GM12878 (cell line): ENCODE data around the gene CCDC9. TPM values are rescaled to one million over a fixed set of nuclear protein-coding genes. Genes with fewer than 3 reads are reported as not detected.
A peak's percentile ranks its signal among the peaks of the same experiment; 100 is the strongest.

Source experiments
- BHLHE40 ChIP-seq, 2 experiments: fragments of 450-650 bp in 1 of 2; IDR thresholded peaks; 2 replicates each; pipeline ENCODE4 v1.6.1; 2011 to 2017; ENCODE audit warnings: low read depth in 2 of 2, borderline replicate concordance in 1 of 2, improper control_type of control experiment in 1 of 2, low read length in 1 of 2, mild to moderate bottlenecking in 1 of 2
- E2F4 ChIP-seq: IDR thresholded peaks from 2 replicates; pipeline ENCODE4 v1.6.1; 2012; ENCODE audit warnings: low read depth, low read length, improper control_type of control experiment
- EED ChIP-seq: sonication (generic); IDR thresholded peaks from 2 replicates; pipeline ENCODE4 v1.6.1; 2016; ENCODE audit warnings: antibody characterized with exemption, low read depth
- EP300 ChIP-seq, 2 experiments: fragments of 150-350 bp in 1 of 2; IDR thresholded peaks; 2 replicates each; pipeline ENCODE4 v1.6.1; 2011 to 2012; ENCODE audit warnings: low read depth in 2 of 2, low read length in 2 of 2, borderline replicate concordance in 1 of 2, improper control_type of control experiment in 1 of 2, inconsistent platforms in 1 of 2; ENCODE audit not compliant: control insufficient read depth in 1 of 2
- EZH2 ChIP-seq: IDR thresholded peaks from 2 replicates; pipeline ENCODE4 v1.6.1; 2012; ENCODE audit warnings: low read depth, mild to moderate bottlenecking, control low read depth, inconsistent platforms, low read length, borderline replicate concordance; ENCODE audit not compliant: control insufficient read depth
- GATAD2B ChIP-seq: fragments of 450-650 bp; conservative IDR thresholded peaks from 2 replicates; pipeline ENCODE4 v1.6.1; 2017; ENCODE audit warnings: low read depth, mild to moderate bottlenecking, moderate library complexity
- HDAC2 ChIP-seq: fragments of 200-600 bp; sonication (generic); IDR thresholded peaks from 2 replicates; pipeline ENCODE4 v1.6.1; 2017
- IKZF1 ChIP-seq: fragments of 450-650 bp; conservative IDR thresholded peaks from 2 replicates; pipeline ENCODE4 v1.6.1; 2017; ENCODE audit warnings: antibody characterized with exemption, mild to moderate bottlenecking
- IKZF2 ChIP-seq, 2 experiments: fragments of 450-650 bp; IDR thresholded peaks; 2 replicates each; pipeline ENCODE4 v1.6.1; 2017; ENCODE audit warnings: mild to moderate bottlenecking in 2 of 2, moderate library complexity in 2 of 2
- IRF4 ChIP-seq: IDR thresholded peaks from 2 replicates; pipeline ENCODE4 v1.6.1; 2011; ENCODE audit warnings: low read depth, low read length
- MEF2B ChIP-seq: fragments of 450-650 bp; IDR thresholded peaks from 2 replicates; pipeline ENCODE4 v1.6.1; 2018; ENCODE audit warnings: mild to moderate bottlenecking, moderate library complexity; ENCODE audit not compliant: partially characterized antibody, poor library complexity, severe bottlenecking
- MTA2 ChIP-seq: fragments of 450-650 bp; IDR thresholded peaks from 2 replicates; pipeline ENCODE4 v1.6.1; 2016; ENCODE audit warnings: low read depth, mild to moderate bottlenecking, moderate library complexity
- NBN ChIP-seq: fragments of 450-650 bp; IDR thresholded peaks from 2 replicates; pipeline ENCODE4 v1.6.1; 2016
- PAX5 ChIP-seq: IDR thresholded peaks from 2 replicates; pipeline ENCODE4 v1.6.1; 2011; ENCODE audit warnings: low read depth, low read length, borderline replicate concordance
- RAD21 ChIP-seq: IDR thresholded peaks from 2 replicates; pipeline ENCODE4 v1.6.1; 2011; ENCODE audit warnings: mild to moderate bottlenecking, low read depth, low read length, moderate library complexity; ENCODE audit not compliant: insufficient read depth
- RUNX3 ChIP-seq: IDR thresholded peaks from 2 replicates; pipeline ENCODE4 v1.6.1; 2012; ENCODE audit warnings: low read length, inconsistent platforms
- SMARCA5 ChIP-seq: fragments of 450-650 bp; IDR thresholded peaks from 2 replicates; pipeline ENCODE4 v1.6.1; 2017; ENCODE audit warnings: mild to moderate bottlenecking
- SMC3 ChIP-seq: IDR thresholded peaks from 2 replicates; pipeline ENCODE4 v1.6.1; 2011; ENCODE audit warnings: low read length, improper control_type of control experiment, borderline replicate concordance
- SP1 ChIP-seq: IDR thresholded peaks from one replicate; pipeline ENCODE4 v1.6.1; 2011; ENCODE audit warnings: low read depth, low read length
- TCF7 ChIP-seq: IDR thresholded peaks from 2 replicates; pipeline ENCODE4 v1.6.1; 2014; ENCODE audit warnings: antibody characterized with exemption, borderline replicate concordance
- ZNF592 ChIP-seq: fragments of 450-650 bp; IDR thresholded peaks from 2 replicates; pipeline ENCODE4 v1.6.1; 2017; ENCODE audit warnings: mild to moderate bottlenecking, moderate library complexity
- ZNF687 ChIP-seq: fragments of 450-650 bp; IDR thresholded peaks from 2 replicates; pipeline ENCODE4 v1.6.1; 2017; ENCODE audit warnings: mild to moderate bottlenecking, moderate library complexity
- ZZZ3 ChIP-seq: IDR thresholded peaks from 2 replicates; pipeline ENCODE4 v1.6.1; 2011; ENCODE audit warnings: low read depth; ENCODE audit not compliant: control insufficient read depth, insufficient read length
- polyA plus RNA-seq, 11 experiments: library from polyadenylated mRNA; depleted of rRNA in 4 of 11; unstranded in 6 of 11; stranded (reverse) in 5 of 11; fragments of >200 nt; fragmentation: Nextera tagmentation in 4 of 11; fragmentation: Illumina TruSeq in 1 of 11; extraction: Ambion mirVana in 4 of 11; extraction: Trizol in 1 of 11; gene quantifications; 1 replicate in 1 of 11; 2 replicates in 10 of 11; pipeline versions ENCODE4 v1.2.1 to v1.2.3, GENCODE V29; 2011 to 2016; ENCODE audit warnings: inconsistent platforms in 2 of 11, missing spikeins in 2 of 11, low read depth in 1 of 11
- total RNA-seq, 4 experiments: library from RNA; depleted of rRNA in 3 of 4; stranded (reverse); fragments of >200 nt in 3 of 4; fragmentation: Illumina TruSeq in 1 of 4; extraction: Trizol in 1 of 4; gene quantifications; 2 replicates each; pipeline versions ENCODE4 v1.2.1 to v1.2.3, GENCODE V29; 2013 to 2021

The CCDC9 gene
- total and polyA plus RNA-seq, 10 of the 15 experiments (the other 5 are each of a cell fraction or from before 2014, with no cell fraction given): 0.18 to 17.5 (median 7.1) TPM; not detected in 1

GRCh38 chr19:47305309-47305751 is 49.0 kb downstream of the CCDC9 start (continued):
- TF ChIP-seq ZNF687 (peak; percentile 94), SP1 (no peak), EED (peak; percentile 89), SMC3 (peak; percentile 32; the same call in 1 of the 2 replicates), SMARCA5 (peak; percentile 63; the same call in 1 of the 2 replicates), IRF4 (no peak), ZNF592 (peak; percentile 29; the same call in 1 of the 2 replicates), IKZF2 (IDR thresholded peaks at IDR 0.05) (peak; percentile 93 to 97), E2F4 (no peak), IKZF1 (peak; percentile 95), EP300 (IDR thresholded peaks at IDR 0.05; ENCODE audit: borderline replicate concordance in 1 of 2, control insufficient read depth in 1 of 2, low read depth in 2 of 2, low read length in 2 of 2) (0 out of 4 replicates have a peak, but pooled peaks of 1 of the 2 experiments have one; percentile 31), GATAD2B (peak; percentile 47; the same call in 1 of the 2 replicates), RAD21 (no peak), TCF7 (no peak), NBN (peak; percentile 42; the same call in 1 of the 2 replicates), PAX5 (peak; percentile 87), MEF2B (peak; percentile 73), HDAC2 (no peak), RUNX3 (peak; percentile 19; the same call in 1 of the 2 replicates), BHLHE40 (IDR thresholded peaks at IDR 0.05; ENCODE audit: borderline replicate concordance in 1 of 2, low read depth in 2 of 2, low read length in 1 of 2) (peak; percentile 60 to 68; a peak in 3 of 4 replicates), ZZZ3 (no peak), MTA2 (peak; percentile 52), EZH2 (no peak)
